IPS-18a (cell line): ENCODE measurements around the gene FBN2.

Experiments used
- H3K27ac ChIP-seq: one replicate; pipeline ENCODE4 v1.5.1; 2013; ENCODE audit warnings: low read length
- H3K27me3 ChIP-seq: one replicate; pipeline ENCODE4 v1.6.1; 2013; ENCODE audit warnings: mild to moderate bottlenecking, low read length; ENCODE audit not compliant: control insufficient read depth, insufficient read depth
- H3K36me3 ChIP-seq: one replicate; pipeline ENCODE4 v1.6.1; 2013; ENCODE audit warnings: low read depth, low read length; ENCODE audit not compliant: control insufficient read depth
- H3K4me1 ChIP-seq: one replicate; pipeline ENCODE4 v1.6.1; 2013; ENCODE audit warnings: low read depth, low read length; ENCODE audit not compliant: control insufficient read depth
- H3K4me3 ChIP-seq: one replicate; pipeline ENCODE4 v1.5.1; 2013; ENCODE audit warnings: low read length
- H3K9ac ChIP-seq: one replicate; pipeline ENCODE4 v1.6.1; 2013; ENCODE audit warnings: mild to moderate bottlenecking, low read length, moderate library complexity
- H3K9me3 ChIP-seq: one replicate; pipeline ENCODE4 v1.6.1; 2013; ENCODE audit warnings: low read depth, low read length; ENCODE audit not compliant: control insufficient read depth

The FBN2 gene

GRCh38 chr5:128213833-128214232 lies 324.2 kb downstream of the FBN2 start:
- Histone ChIP-seq H3K27ac (no peak overlapping the region), H3K4me1 (no peaks in the 10 kb centered on the region), H3K36me3 (no peaks in the 10 kb centered on the region), H3K4me3 (no peak overlapping the region), H3K9ac (no peak overlapping the region), H3K9me3 (no peaks in the 10 kb centered on the region), H3K27me3 (no peaks in the 10 kb centered on the region)

DNA sequence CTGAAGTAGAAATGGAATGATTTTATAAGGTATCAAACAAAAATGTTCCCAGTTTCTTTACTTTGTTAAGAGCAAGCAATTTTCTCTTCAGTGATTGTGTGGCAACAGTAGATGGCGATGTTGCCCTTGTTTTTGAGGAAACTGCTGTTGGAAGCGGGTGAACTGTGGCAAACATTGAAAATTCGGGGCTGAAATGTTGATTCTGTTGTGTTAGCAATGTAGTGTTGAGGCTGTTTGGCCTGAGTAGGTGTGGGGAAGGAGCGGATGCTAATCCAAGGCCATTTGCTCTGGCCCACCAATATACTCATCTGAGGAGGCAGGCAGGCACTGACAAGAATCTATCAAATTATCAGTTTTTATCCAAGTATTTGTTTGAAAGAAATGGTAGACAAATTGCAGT lies 324.7 kb downstream of the FBN2 start:
- Histone ChIP-seq H3K9ac (no peak overlapping the region), H3K27ac (no peak overlapping the region), H3K27me3 (no peaks in the 10 kb centered on the region), H3K4me3 (no peak overlapping the region), H3K36me3 (no peaks in the 10 kb centered on the region), H3K4me1 (no peaks in the 10 kb centered on the region), H3K9me3 (no peaks in the 10 kb centered on the region)

DNA sequence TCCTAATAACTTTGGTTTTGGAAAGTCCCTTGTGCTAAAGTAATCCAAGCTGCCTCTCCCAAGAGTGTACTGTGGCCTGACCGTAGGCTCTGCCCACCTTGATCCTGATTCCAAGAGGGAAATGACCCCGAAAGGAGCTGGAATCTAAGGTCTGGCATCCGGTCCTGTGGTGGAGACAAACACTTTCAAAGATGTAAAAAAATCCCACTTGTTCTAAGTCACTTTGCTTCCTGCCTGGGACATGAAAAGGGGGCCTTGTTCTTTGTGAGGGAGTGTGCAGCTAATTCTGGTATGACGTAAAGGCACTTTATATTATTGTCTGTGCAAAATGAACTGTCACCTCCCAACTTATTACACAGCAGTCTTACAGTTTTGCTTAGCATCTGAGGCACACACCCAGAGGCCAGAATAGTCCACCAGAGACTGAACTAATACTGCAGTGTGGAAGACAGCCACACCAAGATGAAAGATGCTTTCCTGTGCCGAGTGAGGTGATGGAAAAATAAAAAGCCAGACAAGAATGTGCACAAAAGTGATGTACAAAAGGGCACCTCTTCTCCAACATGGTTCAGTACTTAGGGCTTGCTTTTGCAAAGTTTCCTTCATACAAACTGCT lies 325.7 kb downstream of the FBN2 start:
- no peaks in the 10 kb centered on the region for H3K9me3 ChIP-seq
- H3K27ac ChIP-seq, result no peak overlapping the region
- no peaks in the 10 kb centered on the region for H3K36me3 ChIP-seq
- no peak overlapping the region for H3K9ac ChIP-seq
- no peak overlapping the region for H3K4me3 ChIP-seq
- no peaks in the 10 kb centered on the region for H3K27me3 ChIP-seq
- no peaks in the 10 kb centered on the region for H3K4me1 ChIP-seq

- H3K4me1 ChIP-seq, result no peaks in the 10 kb centered on the region
- H3K4me3 ChIP-seq, result no peak overlapping the region
- H3K9me3 ChIP-seq, result no peaks in the 10 kb centered on the region
- no peak overlapping the region for H3K27ac ChIP-seq
- H3K36me3 ChIP-seq, result no peaks in the 10 kb centered on the region
- H3K27me3 ChIP-seq, result no peaks in the 10 kb centered on the region
- no peak overlapping the region for H3K9ac ChIP-seq
Measured at GRCh38 chr5:128208436-128208835, 329.6 kb downstream of the FBN2 start.
